Eye (tissue), 1 donor: Measurements from ENCODE around the gene LTV1.

Experiments used
- DNase-seq: peaks from one replicate; pipeline ENCODE4 v3.0.0-alpha.2; 2015

Gene LTV1

DNA sequence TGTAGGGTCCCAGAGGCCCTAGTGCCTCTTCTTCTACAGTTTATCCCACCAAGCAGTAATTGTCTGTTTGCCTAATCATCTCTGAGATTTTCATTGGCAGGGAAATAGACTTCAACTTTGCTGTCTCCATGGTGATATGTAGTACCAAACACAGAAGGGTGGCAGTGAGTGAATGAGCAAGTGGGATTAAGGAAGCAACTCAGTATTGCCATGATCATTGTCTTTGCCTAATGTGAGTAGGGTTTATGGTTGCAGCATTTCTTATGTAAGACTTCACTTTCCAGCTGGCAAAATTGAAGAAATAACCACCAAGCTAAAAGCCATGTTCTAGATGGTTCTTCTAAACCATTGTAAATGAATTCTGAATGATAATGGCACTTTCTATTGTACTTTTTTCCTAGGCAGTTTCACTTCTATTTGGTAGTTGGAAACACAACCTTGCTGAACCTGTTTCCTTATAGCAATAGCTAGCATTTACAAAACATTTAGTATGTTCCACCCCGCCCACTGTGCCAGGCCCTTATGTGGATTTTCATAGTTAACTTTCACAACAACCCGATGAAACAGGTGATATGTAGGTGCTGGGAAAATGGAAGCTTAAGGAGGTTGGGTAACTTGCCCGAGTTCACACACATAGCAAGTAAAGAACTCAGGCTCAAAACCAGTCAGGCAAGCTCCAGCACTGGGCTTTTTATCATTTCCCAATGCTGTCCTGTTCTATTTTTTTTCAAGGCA lies 53.2 kb downstream of the LTV1 start:
- DNase-seq: no peak

DNA sequence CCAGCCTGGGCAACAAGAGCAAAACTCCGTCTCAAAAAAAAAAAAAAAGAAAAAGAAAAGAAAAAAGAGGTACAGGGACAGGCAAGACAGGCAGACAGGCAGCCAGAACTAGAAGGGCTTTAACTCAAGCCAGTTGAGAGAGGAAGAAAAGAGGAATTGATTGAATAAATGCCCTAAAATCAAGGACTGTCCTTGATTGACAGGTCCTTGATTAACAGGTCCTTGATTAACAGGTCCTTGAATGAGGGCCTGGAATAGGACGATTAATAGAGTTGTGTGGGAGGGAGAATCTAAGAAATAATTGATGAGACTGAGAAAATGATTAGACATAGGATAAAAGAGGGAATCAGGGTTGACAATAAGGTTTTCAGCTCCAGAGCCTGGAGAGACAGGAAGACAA lies 57.2 kb downstream of the LTV1 start:
- DNase-seq: no peak

DNA sequence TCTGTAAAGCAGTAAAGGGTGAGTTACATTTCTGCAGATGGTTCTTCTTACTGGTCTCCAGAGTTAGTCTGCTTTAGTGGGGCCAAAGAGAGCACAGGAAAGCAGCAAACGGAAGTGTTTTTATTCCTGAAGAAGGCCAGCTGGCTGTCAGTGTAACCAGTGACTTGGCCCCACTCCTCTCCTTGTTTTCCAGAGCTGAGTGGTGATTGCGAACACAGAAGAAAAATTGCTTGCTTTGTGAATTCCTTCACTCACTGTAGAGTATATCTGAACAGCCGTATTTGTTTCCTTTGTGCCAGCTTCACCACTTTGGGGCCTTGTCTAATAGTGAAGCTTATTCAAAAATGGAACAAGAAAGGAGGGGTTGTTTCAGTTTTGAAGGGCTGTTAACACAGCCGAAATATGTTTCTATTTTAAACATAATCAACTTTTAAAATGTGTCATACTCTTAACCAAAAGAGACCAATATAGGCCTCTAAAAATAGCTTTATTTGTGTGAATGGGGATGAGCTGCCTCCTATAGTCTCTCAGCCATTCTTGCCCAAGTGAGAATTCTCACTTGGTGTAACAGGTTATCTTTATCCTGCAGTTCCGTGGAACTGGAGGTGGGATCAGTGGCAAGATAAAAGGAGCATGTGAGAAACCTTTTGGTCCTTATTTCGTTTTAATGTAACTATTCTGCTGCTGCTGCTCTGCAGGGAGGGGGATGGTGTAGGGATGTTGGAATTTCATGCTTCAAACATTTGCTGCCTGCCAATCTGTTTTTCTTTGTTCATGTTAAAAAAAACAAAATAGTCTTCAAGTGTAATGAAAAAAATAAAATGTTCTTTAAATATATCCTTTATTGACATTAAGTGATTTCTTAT lies 59.0 kb downstream of the LTV1 start:
- peak; percentile 17 for DNase-seq

DNA sequence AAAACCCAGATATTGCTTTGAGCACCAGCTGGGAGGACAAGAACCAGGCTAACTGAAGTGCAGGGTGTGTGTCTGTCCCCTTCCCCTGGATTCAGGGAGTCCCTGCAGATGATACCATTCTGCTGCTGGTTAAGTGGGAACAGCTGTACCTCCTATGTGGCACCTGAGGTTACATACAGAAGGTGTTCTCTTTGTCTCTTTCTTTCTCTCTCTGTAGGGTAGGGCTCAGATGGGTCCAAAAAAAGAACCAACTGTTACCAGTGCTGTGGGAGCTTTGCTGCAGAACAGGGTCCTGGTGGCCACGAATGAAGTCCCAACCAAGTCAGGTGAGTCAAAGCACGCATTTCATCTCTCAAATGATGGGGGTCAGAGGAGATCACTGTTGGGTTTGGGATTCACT lies 59.7 kb downstream of the LTV1 start:
- no peak for DNase-seq

- no peak for DNase-seq
These were observed 67.9 kb downstream of the LTV1 start for GRCh38 chr6:143911028-143911427.

- no peak for DNase-seq
These were observed 69.5 kb downstream of the LTV1 start for GRCh38 chr6:143912671-143913070.
